GM10266 (cell line): ENCODE data around the gene MSH3.

ENCODE experiments used
- DNase-seq: peaks from one replicate; pipeline ENCODE4 v3.0.0; 2012; ENCODE audit errors: extremely low spot score
- TF ChIP-seq, protein P1 (sequence below): IDR thresholded peaks from 2 replicates; pipeline ENCODE4 v1.5.1; 2012; ENCODE audit warnings: mild to moderate bottlenecking, low read depth; ENCODE audit not compliant: control insufficient read depth, insufficient read depth; ENCODE audit errors: missing control alignments

Gene MSH3

DNA sequence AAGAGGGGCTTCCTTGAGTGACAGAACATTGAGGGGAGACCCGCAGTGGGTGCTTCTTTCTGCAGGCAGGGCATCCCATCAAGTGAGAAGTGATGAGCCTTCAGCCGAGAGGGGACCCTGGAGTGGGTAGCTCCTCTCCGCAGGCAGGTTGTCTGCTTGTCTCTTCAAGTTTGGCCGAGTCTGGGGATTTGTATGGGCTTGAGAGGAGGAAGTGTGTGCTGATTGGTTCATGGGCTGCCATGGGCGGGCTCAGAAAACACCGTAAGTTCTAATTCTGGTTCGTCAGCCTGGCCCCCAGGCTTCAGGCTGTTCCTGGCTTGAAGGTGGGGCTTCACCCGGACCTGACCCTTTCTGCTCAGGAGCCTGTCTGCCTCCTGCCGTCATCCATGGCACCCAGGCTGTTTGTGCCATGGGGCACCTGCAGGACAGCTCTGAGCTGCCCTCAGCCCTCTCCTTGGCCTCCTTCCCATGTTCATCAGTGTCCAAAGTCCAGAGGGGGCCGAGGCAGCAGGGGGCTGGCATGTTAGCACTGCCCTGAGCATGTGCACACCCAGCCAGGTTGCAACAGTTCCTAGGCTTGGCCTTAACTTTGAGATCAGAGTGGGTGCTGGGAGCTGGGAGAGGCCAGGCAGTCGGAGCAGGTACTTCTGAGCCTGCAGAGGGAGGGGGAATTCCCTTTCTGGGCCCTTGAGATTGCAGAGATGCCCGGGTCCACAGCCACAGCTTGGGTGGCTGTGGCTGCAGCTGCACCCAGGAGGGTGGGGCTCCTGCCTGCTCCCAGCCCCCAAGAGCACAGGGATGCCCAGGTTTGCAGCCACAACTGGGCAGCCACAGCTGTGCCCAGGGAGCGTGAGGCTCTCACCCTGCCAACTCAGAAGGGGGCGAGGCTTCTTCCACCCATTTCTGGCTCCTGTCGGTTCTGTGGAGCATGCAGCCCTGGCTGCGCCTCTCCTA lies 13.8 kb downstream of the MSH3 start:
- no peak for DNase-seq
- TF ChIP-seq, protein P1, sequence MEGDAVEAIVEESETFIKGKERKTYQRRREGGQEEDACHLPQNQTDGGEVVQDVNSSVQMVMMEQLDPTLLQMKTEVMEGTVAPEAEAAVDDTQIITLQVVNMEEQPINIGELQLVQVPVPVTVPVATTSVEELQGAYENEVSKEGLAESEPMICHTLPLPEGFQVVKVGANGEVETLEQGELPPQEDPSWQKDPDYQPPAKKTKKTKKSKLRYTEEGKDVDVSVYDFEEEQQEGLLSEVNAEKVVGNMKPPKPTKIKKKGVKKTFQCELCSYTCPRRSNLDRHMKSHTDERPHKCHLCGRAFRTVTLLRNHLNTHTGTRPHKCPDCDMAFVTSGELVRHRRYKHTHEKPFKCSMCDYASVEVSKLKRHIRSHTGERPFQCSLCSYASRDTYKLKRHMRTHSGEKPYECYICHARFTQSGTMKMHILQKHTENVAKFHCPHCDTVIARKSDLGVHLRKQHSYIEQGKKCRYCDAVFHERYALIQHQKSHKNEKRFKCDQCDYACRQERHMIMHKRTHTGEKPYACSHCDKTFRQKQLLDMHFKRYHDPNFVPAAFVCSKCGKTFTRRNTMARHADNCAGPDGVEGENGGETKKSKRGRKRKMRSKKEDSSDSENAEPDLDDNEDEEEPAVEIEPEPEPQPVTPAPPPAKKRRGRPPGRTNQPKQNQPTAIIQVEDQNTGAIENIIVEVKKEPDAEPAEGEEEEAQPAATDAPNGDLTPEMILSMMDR, result no peak

DNA sequence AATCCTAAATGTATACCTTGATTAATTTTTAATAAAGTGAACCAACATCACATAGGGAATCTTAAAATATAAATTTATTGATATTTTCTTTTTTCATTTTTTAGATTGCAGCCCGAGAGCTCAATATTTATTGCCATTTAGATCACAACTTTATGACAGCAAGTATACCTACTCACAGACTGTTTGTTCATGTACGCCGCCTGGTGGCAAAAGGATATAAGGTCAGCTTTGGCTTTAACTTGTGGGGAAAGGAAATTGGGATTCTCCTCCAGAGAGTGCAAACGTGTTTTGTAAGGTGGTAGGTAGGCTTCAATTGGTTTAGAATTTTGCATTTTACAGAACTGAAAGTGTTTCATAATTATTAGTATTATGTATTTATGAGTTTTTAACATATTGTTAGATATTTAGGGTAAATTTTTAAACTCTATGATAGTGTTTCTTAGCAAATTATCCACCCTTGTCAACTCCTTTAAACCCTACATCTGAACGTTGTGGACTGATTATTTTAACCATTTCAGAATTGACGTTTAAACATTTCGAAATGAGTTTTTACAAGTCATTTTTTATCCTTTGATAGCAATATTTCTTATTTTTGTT lies 17.8 kb downstream of the MSH3 start:
- TF ChIP-seq, protein P1, result peak; percentile 88
- peak; percentile 54 for DNase-seq

DNA sequence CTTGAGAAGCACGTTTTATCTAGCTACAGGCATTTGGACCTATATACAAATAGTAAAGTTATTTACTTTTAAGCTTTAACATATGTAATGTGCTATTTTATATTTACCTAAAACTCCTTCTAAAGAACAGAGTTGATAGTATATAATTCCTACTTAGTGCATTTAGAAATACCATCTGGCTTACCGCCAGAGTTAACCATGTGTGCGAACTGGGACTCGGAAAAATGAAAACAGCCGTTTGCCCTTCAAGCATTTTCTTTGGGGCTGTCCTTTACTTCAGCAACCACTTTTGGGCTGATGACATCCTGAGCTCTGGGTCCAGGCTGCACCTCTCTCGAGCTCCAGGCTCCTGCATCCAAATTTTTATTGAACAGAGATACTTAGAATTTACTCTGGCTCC lies 22.3 kb downstream of the MSH3 start:
- DNase-seq, result no peak
- TF ChIP-seq, protein P1, result no peak

DNA sequence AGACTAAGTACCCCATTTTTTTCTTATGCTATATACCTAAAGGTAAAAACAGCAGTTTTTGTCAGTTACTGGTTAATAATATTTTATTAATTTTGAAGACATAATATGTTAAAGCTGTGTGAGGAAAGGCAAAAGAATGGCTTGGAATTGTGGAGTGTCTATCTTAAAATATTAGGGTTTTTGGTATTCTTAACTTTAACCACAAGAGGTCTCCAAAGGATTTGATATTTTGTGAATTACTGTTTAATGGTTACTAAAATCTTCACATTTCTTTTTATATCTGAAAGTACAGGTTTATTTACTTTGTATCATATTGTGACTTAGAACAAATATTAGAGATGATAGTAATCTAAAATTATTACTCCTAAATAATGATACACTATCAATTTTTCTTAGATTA lies 32.3 kb downstream of the MSH3 start:
- TF ChIP-seq, protein P1, result no peak
- DNase-seq, result no peak

DNA sequence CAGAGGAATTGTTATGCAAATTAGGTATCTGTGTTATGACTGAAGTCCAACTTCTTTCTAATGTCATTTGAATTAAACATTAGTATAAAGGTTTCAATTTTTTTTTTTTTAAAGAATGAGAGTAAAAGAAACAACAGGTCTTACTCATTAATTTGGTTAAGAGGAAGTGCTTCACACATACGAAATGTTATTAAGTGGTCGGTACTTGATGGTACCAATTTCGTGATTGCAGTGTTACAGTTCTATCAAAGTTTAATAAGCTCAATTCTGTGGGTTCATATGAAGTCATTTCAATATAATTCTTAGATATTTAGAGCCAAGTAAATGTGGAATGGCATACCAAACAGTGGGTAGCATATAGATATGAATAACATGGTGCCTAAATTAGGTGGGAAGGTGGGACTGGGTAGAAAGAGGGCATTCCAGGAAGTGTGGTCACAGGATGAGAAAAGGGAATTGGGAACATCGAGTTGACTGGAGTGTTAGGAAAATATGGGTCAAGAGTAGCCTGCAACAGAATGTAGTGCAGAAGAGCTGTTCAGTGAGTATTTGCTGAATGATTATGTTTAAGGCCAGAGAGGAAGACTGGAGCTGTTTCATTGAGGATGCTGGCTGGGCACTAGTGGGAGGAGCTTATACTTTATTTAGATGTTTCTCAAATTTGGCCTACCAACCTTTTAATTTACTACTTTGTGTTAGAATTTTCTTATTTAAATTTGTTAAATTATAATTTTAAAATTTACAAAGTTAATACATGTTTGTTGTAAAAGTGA lies 34.4 kb downstream of the MSH3 start:
- TF ChIP-seq, protein P1, result no peak
- no peak for DNase-seq

DNA sequence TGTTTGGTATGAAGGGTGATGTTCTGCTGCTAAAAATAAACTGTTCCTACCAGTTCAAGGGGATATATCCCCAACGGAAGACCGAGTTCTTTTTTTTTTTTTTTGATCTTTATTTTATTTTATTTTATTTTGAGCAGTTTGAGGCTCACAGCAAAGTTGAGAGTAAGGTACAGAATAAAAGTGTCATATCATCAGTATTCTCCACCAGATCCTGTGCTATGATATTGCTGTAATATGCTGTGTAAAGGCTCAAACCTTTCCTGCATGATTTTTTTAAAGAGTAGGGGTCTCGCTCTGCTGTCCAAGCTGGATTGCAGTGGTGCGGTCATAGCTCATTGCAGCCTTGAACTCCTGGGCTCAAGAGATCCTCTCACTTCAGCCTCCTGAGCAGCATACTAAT lies 35.2 kb downstream of the MSH3 start:
- TF ChIP-seq, protein P1, result no peak
- no peak for DNase-seq
